Measurements from ENCODE around the gene FAM185A. TPM values are rescaled to one million over a fixed set of nuclear protein-coding genes. Genes with fewer than 3 reads are reported as not detected.
"Not testable (repeated sequence)": the region's sequence is repeated elsewhere in the genome, so short reads cannot be mapped to it uniquely, and the experiment has no call there.

Gene FAM185A
- total and polyA plus RNA-seq, 5 donors, result 4.2 to 7.5 (median 6.3) TPM

GRCh38 chr7:102743861-102744260 is 4.9 kb upstream of the FAM185A start:
- H3K4me1 ChIP-seq (ENCODE audit: control insufficient read depth, insufficient read depth, low read length); intact Hi-C loops (cut with DNase I); H3K27ac ChIP-seq (ENCODE audit: low read length); H3K27me3 ChIP-seq (ENCODE audit: control insufficient read depth, insufficient read depth); H3K4me3 ChIP-seq (ENCODE audit: low read length); H3K9me3 ChIP-seq (ENCODE audit: control insufficient read depth, low read length); ATAC-seq: not testable (repeated sequence)
- DNase-seq, result peak in 1 of 3 donors; percentile 25
- WGBS, result 75% methylated on average over 9 of the region's 9 CpGs

- intact Hi-C loops (cut with DNase I); H3K9me3 ChIP-seq (ENCODE audit: control insufficient read depth, low read length); H3K27ac ChIP-seq (ENCODE audit: low read length); H3K4me1 ChIP-seq (ENCODE audit: control insufficient read depth, insufficient read depth, low read length); H3K4me3 ChIP-seq (ENCODE audit: low read length); H3K27me3 ChIP-seq (ENCODE audit: control insufficient read depth, insufficient read depth); DNase-seq; ATAC-seq: not testable (repeated sequence)
- WGBS, result 60% methylated on average over 4 of the region's 4 CpGs
Observed at GRCh38 chr7:102745494-102746288, 3.1 kb upstream of the FAM185A start.

GRCh38 chr7:102749445-102749786 is 617 bp downstream of the FAM185A start:
- H3K27me3 ChIP-seq (ENCODE audit: control insufficient read depth, insufficient read depth); H3K27ac ChIP-seq (ENCODE audit: low read length); H3K9me3 ChIP-seq (ENCODE audit: control insufficient read depth, low read length); intact Hi-C loops (cut with DNase I); ATAC-seq; DNase-seq; H3K4me1 ChIP-seq (ENCODE audit: control insufficient read depth, insufficient read depth, low read length): not testable (repeated sequence)
- whole genome bisulfite sequencing, result 10% methylated on average over 7 of the region's 26 CpGs
- H3K4me3 ChIP-seq (ENCODE audit: low read length), result peak overlapping the region; percentile 56

- H3K4me3 ChIP-seq (ENCODE audit: low read length); H3K27me3 ChIP-seq (ENCODE audit: control insufficient read depth, insufficient read depth); H3K27ac ChIP-seq (ENCODE audit: low read length); H3K9me3 ChIP-seq (ENCODE audit: control insufficient read depth, low read length); DNase-seq; H3K4me1 ChIP-seq (ENCODE audit: control insufficient read depth, insufficient read depth, low read length); ATAC-seq: not testable (repeated sequence)
- WGBS, result 40% methylated on average over 1 of the region's 1 CpG
- intact Hi-C loops (cut with DNase I), result loop anchor here in 1 of 4 donors (10.0 kb wide), 1 partner anchor 307 kb away; no protein-coding TSS in a partner anchor
Observed at GRCh38 chr7:102758227-102758626, 9.4 kb downstream of the FAM185A start.

- not testable (repeated sequence) for H3K4me1 ChIP-seq (ENCODE audit: control insufficient read depth, insufficient read depth, low read length); H3K27me3 ChIP-seq (ENCODE audit: control insufficient read depth, insufficient read depth); H3K27ac ChIP-seq (ENCODE audit: low read length); DNase-seq; ATAC-seq; H3K4me3 ChIP-seq (ENCODE audit: low read length); H3K9me3 ChIP-seq (ENCODE audit: control insufficient read depth, low read length)
- intact Hi-C loops (cut with DNase I), result loop anchor here in 1 of 4 donors (10.0 kb wide), 1 partner anchor 305 kb away; no protein-coding TSS in a partner anchor
- 78% methylated on average over 1 of the region's 1 CpG for WGBS
Observed at GRCh38 chr7:102759934-102760333, 11.1 kb downstream of the FAM185A start.

- H3K4me1 ChIP-seq (ENCODE audit: control insufficient read depth, insufficient read depth, low read length); H3K27me3 ChIP-seq (ENCODE audit: control insufficient read depth, insufficient read depth); H3K4me3 ChIP-seq (ENCODE audit: low read length); H3K9me3 ChIP-seq (ENCODE audit: control insufficient read depth, low read length); H3K27ac ChIP-seq (ENCODE audit: low read length); DNase-seq; ATAC-seq; intact Hi-C loops (cut with DNase I): not testable (repeated sequence)
- WGBS, result 64% methylated on average over 1 of the region's 1 CpG
Observed at GRCh38 chr7:102761234-102761633, 12.4 kb downstream of the FAM185A start.

- H3K27me3 ChIP-seq (ENCODE audit: control insufficient read depth, insufficient read depth); H3K4me3 ChIP-seq (ENCODE audit: low read length); H3K4me1 ChIP-seq (ENCODE audit: control insufficient read depth, insufficient read depth, low read length); H3K27ac ChIP-seq (ENCODE audit: low read length); DNase-seq; intact Hi-C loops (cut with DNase I); H3K9me3 ChIP-seq (ENCODE audit: control insufficient read depth, low read length): not testable (repeated sequence)
- WGBS, result 45% methylated on average over 6 of the region's 6 CpGs
- ATAC-seq, result peak in 1 of 2 donors; percentile 43
Observed at GRCh38 chr7:102763295-102763905, 14.6 kb downstream of the FAM185A start.

- H3K4me1 ChIP-seq (ENCODE audit: control insufficient read depth, insufficient read depth, low read length); H3K4me3 ChIP-seq (ENCODE audit: low read length); intact Hi-C loops (cut with DNase I); H3K27me3 ChIP-seq (ENCODE audit: control insufficient read depth, insufficient read depth); DNase-seq; H3K9me3 ChIP-seq (ENCODE audit: control insufficient read depth, low read length); H3K27ac ChIP-seq (ENCODE audit: low read length); ATAC-seq: not testable (repeated sequence)
- 94% methylated on average over 2 of the region's 3 CpGs for WGBS
Observed at GRCh38 chr7:102769657-102770192, 20.9 kb downstream of the FAM185A start.

- DNase-seq; H3K4me3 ChIP-seq (ENCODE audit: low read length); H3K9me3 ChIP-seq (ENCODE audit: control insufficient read depth, low read length); ATAC-seq; H3K4me1 ChIP-seq (ENCODE audit: control insufficient read depth, insufficient read depth, low read length); intact Hi-C loops (cut with DNase I); H3K27ac ChIP-seq (ENCODE audit: low read length); H3K27me3 ChIP-seq (ENCODE audit: control insufficient read depth, insufficient read depth): not testable (repeated sequence)
- 97% methylated on average over 3 of the region's 3 CpGs for WGBS
Observed at GRCh38 chr7:102770467-102770866, 21.7 kb downstream of the FAM185A start.

- H3K9me3 ChIP-seq (ENCODE audit: control insufficient read depth, low read length); H3K27me3 ChIP-seq (ENCODE audit: control insufficient read depth, insufficient read depth); H3K4me3 ChIP-seq (ENCODE audit: low read length); H3K27ac ChIP-seq (ENCODE audit: low read length); DNase-seq; H3K4me1 ChIP-seq (ENCODE audit: control insufficient read depth, insufficient read depth, low read length); intact Hi-C loops (cut with DNase I); ATAC-seq: not testable (repeated sequence)
Observed at GRCh38 chr7:102776217-102776616, 27.4 kb downstream of the FAM185A start.

GRCh38 chr7:102778663-102779062 is 29.9 kb downstream of the FAM185A start:
- intact Hi-C loops (cut with DNase I); H3K4me1 ChIP-seq (ENCODE audit: control insufficient read depth, insufficient read depth, low read length); ATAC-seq; H3K27ac ChIP-seq (ENCODE audit: low read length); H3K4me3 ChIP-seq (ENCODE audit: low read length); H3K9me3 ChIP-seq (ENCODE audit: control insufficient read depth, low read length); H3K27me3 ChIP-seq (ENCODE audit: control insufficient read depth, insufficient read depth); DNase-seq: not testable (repeated sequence)
- WGBS, result 94% methylated on average over 3 of the region's 3 CpGs

Data from right cardiac atrium (tissue), 5 donors.